ENCODE data around the gene ZBTB7A.

Gene ZBTB7A

GRCh38 chr19:4066682-4067395 is at the start of gene ZBTB7A:
ZBTB7A (minus strand) TSS chr19:4066899; CDS start chr19:4055232, 11,667 bp downstream.
- DNase-seq: peak; percentile 62

GRCh38 chr19:4115818-4116385 is 49.2 kb upstream of the ZBTB7A start:
- no peak for DNase-seq

- no peak for DNase-seq
These were observed 48.5 kb upstream of the ZBTB7A start for GRCh38 chr19:4115050-4115817.

DNA sequence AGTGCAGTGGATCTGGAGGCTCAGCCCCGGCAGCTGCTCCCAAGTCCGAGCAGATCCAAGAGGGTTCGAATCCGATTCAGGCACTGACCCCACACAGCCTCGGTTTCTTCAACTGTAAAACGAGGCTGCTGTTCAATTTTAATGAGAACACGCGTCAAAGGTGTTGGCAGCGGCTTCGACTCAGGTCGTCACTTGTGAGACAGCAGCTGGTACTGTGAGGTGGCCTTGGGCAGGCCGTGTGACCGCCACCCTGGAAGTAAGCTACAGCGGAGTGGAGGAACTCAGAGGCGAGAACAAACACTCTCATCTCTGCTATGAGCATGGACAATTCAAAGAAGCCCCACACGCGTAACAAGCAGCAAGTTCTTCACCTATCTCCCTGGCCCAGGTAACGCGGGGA is 47.5 kb upstream of the ZBTB7A start:
- no peak for DNase-seq

DNA sequence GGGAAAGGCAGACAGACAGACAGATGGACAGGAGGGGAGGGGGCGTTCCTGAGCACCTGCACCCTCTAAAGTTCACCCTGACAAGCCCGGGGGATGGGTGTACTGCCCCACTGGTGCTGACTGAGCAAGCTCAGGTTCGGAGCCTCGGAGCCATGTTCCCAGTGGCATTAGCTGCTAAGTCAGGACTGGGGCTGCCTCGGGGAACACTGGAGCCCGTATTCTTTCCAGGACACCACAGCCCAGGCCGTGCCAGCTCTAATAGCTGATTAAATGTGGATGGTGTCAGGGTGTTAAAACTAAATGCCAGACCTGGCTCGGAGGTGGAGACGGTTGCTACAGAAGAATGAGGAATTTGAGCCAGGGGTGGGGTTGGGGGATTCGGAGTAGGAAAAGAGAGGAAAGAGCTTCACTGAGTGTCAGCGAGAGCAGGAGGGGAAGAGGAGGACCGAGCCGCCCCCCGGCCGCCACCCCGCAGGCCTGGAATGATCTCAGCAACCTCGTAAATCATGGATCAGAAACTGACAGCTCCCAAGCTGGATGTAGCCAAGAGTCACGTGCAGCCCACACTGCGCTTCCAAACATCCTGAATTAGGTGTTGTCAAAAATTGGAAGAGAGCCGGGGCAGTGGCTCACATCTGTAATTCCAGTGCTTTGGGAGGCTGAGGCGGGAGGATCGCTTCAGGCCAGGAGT is 46.8 kb upstream of the ZBTB7A start:
- no peak for DNase-seq

GRCh38 chr19:4112367-4112766 is 45.7 kb upstream of the ZBTB7A start:
- no peak for DNase-seq

DNA sequence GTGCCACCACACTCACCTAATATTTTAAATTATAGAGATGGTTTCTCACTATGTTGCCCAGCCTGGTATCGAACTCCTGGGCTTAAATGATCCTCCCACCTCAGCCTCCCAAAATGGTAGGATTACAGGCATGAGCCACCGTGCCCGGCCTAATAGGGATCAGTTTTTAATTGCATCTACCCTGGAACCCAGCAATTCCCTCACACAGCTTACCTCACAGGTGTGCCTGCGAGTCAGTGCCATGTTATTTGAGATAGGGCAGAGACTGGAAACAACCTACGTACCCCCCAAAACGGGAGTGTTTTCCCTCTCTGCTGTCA is 42.9 kb upstream of the ZBTB7A start:
- no peak for DNase-seq

- DNase-seq: no peak
These were observed 42.3 kb upstream of the ZBTB7A start for GRCh38 chr19:4108767-4109625.

DNA sequence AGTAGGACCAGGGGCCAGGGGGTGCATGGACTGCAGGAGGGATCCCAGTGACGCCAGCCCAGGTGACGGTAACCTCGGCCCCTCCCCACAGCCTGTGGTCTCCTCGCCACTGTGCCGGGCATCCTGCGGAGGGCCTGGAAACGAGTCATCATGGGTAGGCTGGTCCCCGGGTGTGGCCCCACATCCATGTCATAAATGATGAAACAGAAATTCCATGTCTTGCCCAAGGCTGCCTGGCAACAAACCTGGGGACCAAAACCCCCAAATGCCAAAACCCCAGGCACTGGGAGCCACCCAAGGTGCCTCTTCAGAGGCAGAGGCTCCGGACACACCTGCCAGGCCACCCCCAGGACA is 36.4 kb upstream of the ZBTB7A start:
- DNase-seq: no peak

DNA sequence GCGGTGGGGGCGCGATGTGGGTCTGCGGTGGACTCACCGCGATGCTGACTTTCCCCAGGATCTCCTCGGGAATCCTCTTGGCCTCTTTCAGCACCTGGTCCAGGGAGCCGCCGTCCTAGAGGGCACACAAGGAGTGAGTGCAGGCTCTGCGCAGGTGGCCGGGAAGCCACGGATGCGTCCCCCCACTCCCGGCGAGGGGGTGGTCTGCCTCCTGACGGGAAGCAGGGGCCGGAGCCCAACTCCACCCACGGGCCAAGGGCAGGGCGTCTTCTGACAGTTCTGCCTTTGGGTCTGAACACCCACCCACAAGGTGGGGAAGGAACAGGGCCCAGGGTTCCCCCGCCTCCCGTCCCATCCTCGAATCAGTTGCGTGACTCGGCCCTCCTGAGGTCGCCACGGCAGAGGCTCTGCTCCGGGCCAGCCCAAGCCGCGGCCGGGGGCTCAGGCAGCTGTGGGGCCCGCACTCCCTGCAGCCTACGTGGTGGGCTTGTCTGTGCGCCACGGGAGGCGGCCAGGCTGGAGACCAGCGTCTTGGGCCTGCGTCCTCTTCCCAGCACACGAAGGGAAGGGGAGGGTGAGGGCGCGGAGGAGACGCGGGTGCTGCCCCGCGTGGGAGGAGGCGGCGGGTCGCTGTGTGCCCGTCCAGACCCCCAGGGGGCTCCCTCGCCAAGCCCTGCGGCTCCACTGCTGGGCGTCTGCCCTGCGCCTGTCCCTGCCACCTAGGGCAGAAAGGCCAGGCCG is 35.8 kb upstream of the ZBTB7A start:
- no peak for DNase-seq

DNA sequence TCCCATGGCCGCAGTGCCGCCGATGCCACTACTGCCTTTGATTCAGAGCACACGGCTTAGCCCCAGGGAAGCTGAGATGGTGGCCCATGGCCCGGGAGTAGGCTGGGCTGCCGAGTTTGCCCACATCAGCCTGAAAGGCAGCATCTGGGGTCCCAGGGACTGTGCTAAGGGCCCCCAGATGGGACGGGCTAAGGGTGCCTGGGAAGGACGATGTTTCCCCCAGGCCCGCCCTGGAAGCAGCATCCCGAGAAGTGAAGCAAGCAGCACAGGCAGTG is 34.7 kb upstream of the ZBTB7A start:
- no peak for DNase-seq

- DNase-seq: no peak
These were observed 34.2 kb upstream of the ZBTB7A start for GRCh38 chr19:4100647-4101495.

- no peak for DNase-seq
These were observed 32.5 kb upstream of the ZBTB7A start for GRCh38 chr19:4099041-4099764.

GRCh38 chr19:4098493-4098892 is 31.8 kb upstream of the ZBTB7A start:
- no peak for DNase-seq

DNA sequence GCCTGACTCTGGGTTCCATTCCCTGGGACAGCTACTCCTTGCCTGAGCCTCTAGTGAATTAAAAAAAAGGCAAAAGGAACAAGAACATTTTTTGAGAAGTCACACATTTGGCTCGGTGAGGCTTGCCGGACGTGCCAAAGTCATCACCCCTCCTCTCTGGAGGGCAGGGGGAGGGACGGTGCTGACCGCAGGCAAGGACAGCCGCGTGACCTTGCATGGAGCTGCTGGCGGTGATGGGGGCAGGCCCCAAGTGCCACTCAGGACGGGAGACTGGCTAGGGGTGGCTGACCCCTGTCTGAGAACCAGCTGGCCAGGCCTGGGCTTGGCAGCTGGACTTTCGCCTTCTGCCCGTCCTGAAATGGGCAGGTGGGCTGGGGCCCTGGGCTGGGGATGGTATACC is 30.8 kb upstream of the ZBTB7A start:
- DNase-seq: no peak

- no peak for DNase-seq
These were observed 29.6 kb upstream of the ZBTB7A start for GRCh38 chr19:4096049-4096892.

- no peak for DNase-seq
These were observed 28.8 kb upstream of the ZBTB7A start for GRCh38 chr19:4095488-4095844.

- DNase-seq: no peak
These were observed 28.2 kb upstream of the ZBTB7A start for GRCh38 chr19:4094761-4095487.

DNA sequence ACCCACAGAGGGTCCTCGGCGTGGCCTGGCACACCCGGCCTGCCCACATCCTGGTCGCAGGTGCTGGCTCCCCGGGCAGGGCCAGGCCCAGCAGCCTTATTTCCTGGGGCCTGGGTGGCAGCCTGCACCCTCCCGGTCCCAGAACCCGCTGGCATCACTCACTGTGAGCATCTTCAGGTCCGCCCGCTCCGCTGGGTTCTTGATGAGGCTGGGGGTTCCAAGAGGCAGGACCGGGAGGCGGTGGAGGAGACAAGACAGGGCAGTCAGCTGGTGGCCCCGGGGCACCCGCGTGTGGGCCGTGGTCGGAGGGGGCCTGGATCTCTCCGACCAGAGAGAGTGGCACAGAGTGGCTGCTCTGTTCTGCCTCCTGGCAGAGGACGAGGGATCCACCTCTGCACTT is 27.6 kb upstream of the ZBTB7A start:
- DNase-seq: no peak

Measured in NCI-H1092 treated with DMSO at 0.1 percent for 48 hours (cell line).